Glomerular visceral epithelial cell (primary cell): ENCODE data around the gene BHMT.
"Not testable (repeated sequence)": the region's sequence is repeated elsewhere in the genome, so short reads cannot be mapped to it uniquely, and the experiment has no call there.

Experiments used
- DNase-seq: peaks from one replicate; pipeline ENCODE4 v3.0.0-alpha.2; 2016; ENCODE audit errors: extremely low spot score

The BHMT gene

GRCh38 chr5:79172269-79172668, 60.7 kb downstream of the BHMT start:
- DNase-seq: no peak

- no peak for DNase-seq
These were observed 62.0 kb downstream of the BHMT start for GRCh38 chr5:79173626-79174025.

- DNase-seq: not testable (repeated sequence)
These were observed 68.8 kb downstream of the BHMT start for GRCh38 chr5:79180449-79180848.

- DNase-seq: no peak
These were observed 69.9 kb downstream of the BHMT start for GRCh38 chr5:79181419-79182022.
